ENCODE results near the gene ETV3. TPM values are rescaled to one million over a fixed set of nuclear protein-coding genes. Genes with fewer than 3 reads are reported as not detected.

Gene ETV3
- total and polyA plus RNA-seq, 10 of the 15 experiments (the other 5 are each of a cell fraction or from before 2014, with no cell fraction given): 1.7 to 13.8 (median 7.2) TPM

GRCh38 chr1:157087030-157087429 lies 51.2 kb downstream of the ETV3 start:
- DNase-seq (ENCODE audit: low read depth, low spot score) (no peak), FAIRE-seq (no peak), ATAC-seq (no peak)
- Histone ChIP-seq H2AFZ (ENCODE audit: control insufficient read depth, low read depth, low read length) (no peak overlapping the region), H3K27me3 (replicated peaks in 1 of 2; ENCODE audit: control insufficient read depth in 2 of 2, insufficient read depth in 2 of 2, low read length in 1 of 2) (no peaks in the 10 kb centered on the region; a peak in 1 of 4 replicates), H4K20me1 (ENCODE audit: control insufficient read depth, insufficient read depth) (no peaks in the 10 kb centered on the region), H3K36me3 (ENCODE audit: control insufficient read depth in 2 of 2, insufficient read depth in 2 of 2, low read length in 1 of 2) (no peaks in the 10 kb centered on the region), H3K4me3 (no peak overlapping the region), H3K9ac (ENCODE audit: control insufficient read depth, insufficient read depth, low read length) (no peak overlapping the region), H3K4me2 (ENCODE audit: control insufficient read depth, insufficient read depth) (no peak overlapping the region), H3K79me2 (ENCODE audit: control insufficient read depth, insufficient read depth, low read length) (no peaks in the 10 kb centered on the region), H3K9me3 (replicated peaks; ENCODE audit: control insufficient read depth, insufficient read depth, low read length) (no peaks in the 10 kb centered on the region), H3K4me1 (ENCODE audit: control insufficient read depth, insufficient read depth, low read length) (no peaks in the 10 kb centered on the region), H3K27ac (ENCODE audit: control insufficient read depth, insufficient read depth) (no peak overlapping the region)
- SMC1A ChIA-PET (ENCODE audit: uncharacterized antibody, unreplicated experiment): interaction anchor here (1.4 to 10.1 kb wide), 3 partner anchors 12 to 74 kb away, joined by 3 to 383 read pairs (median 6); no protein-coding TSS in a partner anchor
- in situ Hi-C loops (cut with MboI) (no loop called here), intact Hi-C loops (cut with micrococcal nuclease; ENCODE audit: unreplicated experiment) (no loop called here)
- BruUV-seq (replicated peaks): no TSS peak
- POLR2A ChIA-PET: interaction anchor here (0.6 kb wide), 1 partner anchor 211 kb away, joined by 3 read pairs; no protein-coding TSS in a partner anchor
- WGBS (ENCODE audit: insufficient coverage, insufficient replicate concordance, low lambda C conversion rate, missing lambda C conversion rate): 32% methylated on average over 5 of the region's 5 CpGs
- CTCF ChIA-PET: interaction anchor here (0.6 to 14.4 kb wide), 7 partner anchors 14 to 1074 kb away, joined by 3 to 715 read pairs (median 5); no protein-coding TSS in a partner anchor
- TF ChIP-seq KLF5 (IDR thresholded peaks at IDR 0.05; ENCODE audit: partially characterized antibody): no peak
- RAD21 ChIA-PET (ENCODE audit: unreplicated experiment): interaction anchor here (1.0 to 6.1 kb wide), 4 partner anchors 12 to 74 kb away, joined by 3 to 442 read pairs (median 7); no protein-coding TSS in a partner anchor

DNA sequence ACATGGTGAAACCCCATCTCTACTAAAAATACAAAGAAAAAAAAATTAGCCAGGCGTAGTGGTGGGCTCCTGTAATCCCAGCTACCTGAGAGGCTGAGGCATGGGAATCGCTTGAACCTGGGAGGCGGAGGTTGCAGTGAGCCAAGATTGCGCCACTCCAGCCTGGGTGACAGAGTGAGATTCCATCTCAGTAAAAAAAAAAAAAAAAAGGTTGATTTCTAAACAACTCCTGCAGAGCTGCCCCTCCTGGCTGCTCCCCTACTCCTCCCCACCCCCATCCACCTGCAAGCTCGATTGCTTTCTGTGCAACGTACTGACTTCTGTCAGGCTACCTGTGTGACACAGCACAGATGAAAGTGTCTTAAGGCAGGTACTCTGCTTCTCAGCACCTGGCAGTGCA lies 51.9 kb downstream of the ETV3 start:
- in situ Hi-C loops (cut with MboI): no loop called here
- CTCF ChIA-PET: interaction anchor here (3.7 to 14.4 kb wide), 3 partner anchors 13 to 68 kb away, joined by 17 to 715 read pairs (median 60); no protein-coding TSS in a partner anchor
- H2AFZ ChIP-seq (ENCODE audit: control insufficient read depth, low read depth, low read length): no peak overlapping the region
- intact Hi-C loops (cut with micrococcal nuclease; ENCODE audit: unreplicated experiment): no loop called here
- RAD21 ChIA-PET (ENCODE audit: unreplicated experiment): interaction anchor here (0.8 to 6.1 kb wide), 2 partner anchors 12 to 66 kb away, joined by 3 to 442 read pairs; no protein-coding TSS in a partner anchor
- BruUV-seq (replicated peaks): no TSS peak
- WGBS (ENCODE audit: insufficient coverage, insufficient replicate concordance, low lambda C conversion rate, missing lambda C conversion rate): 48% methylated on average over 6 of the region's 6 CpGs
- TF ChIP-seq RAD21 (IDR thresholded peaks at IDR 0.05; ENCODE audit: insufficient read depth, low read depth, low read length) (no peak), YBX1 (IDR thresholded peaks at IDR 0.05) (no peak), JUNB (IDR thresholded peaks at IDR 0.05) (no peak), GATAD2B (conservative IDR thresholded peaks at IDR 0.05; ENCODE audit: low read depth) (no peak), WRNIP1 (IDR thresholded peaks at IDR 0.05; ENCODE audit: borderline replicate concordance, low read depth, low read length) (no peak), POLR2AphosphoS5 (IDR thresholded peaks at IDR 0.05; ENCODE audit: low read length) (no peak), BHLHE40 (IDR thresholded peaks at IDR 0.05; ENCODE audit: borderline replicate concordance in 1 of 2, low read depth in 2 of 2, low read length in 1 of 2) (no peak), ESRRA (IDR thresholded peaks at IDR 0.05; ENCODE audit: low read length) (no peak), SMAD5 (IDR thresholded peaks at IDR 0.05; ENCODE audit: low read depth) (no peak), NFYA (IDR thresholded peaks at IDR 0.05; ENCODE audit: borderline replicate concordance, low read depth, low read length) (no peak), RAD51 (IDR thresholded peaks at IDR 0.05) (no peak), CHD4 (IDR thresholded peaks at IDR 0.05) (no peak), RELB (IDR thresholded peaks at IDR 0.05; ENCODE audit: low read depth) (no peak)
- SMC1A ChIA-PET (ENCODE audit: uncharacterized antibody, unreplicated experiment): interaction anchor here (0.7 to 10.1 kb wide), 3 partner anchors 66 to 75 kb away, joined by 3 to 383 read pairs (median 3); no protein-coding TSS in a partner anchor
- H3K4me3 ChIP-seq: no peak overlapping the region
- POLR2A ChIA-PET: interaction anchor here (0.5 kb wide), 1 partner anchor 73 kb away, joined by 3 read pairs; no protein-coding TSS in a partner anchor
- FAIRE-seq (no peak), DNase-seq (ENCODE audit: low read depth, low spot score) (no peak), ATAC-seq (no peak)
- H3K9me3 ChIP-seq (replicated peaks; ENCODE audit: control insufficient read depth, insufficient read depth, low read length): no peaks in the 10 kb centered on the region
- H3K9ac ChIP-seq (ENCODE audit: control insufficient read depth, insufficient read depth, low read length): no peak overlapping the region
- no peak overlapping the region for H3K27ac ChIP-seq (ENCODE audit: control insufficient read depth, insufficient read depth)
- no peaks in the 10 kb centered on the region; a peak in 1 of 4 replicates for H3K27me3 ChIP-seq (replicated peaks in 1 of 2; ENCODE audit: control insufficient read depth in 2 of 2, insufficient read depth in 2 of 2, low read length in 1 of 2)
- H3K79me2 ChIP-seq (ENCODE audit: control insufficient read depth, insufficient read depth, low read length): no peaks in the 10 kb centered on the region
- no peaks in the 10 kb centered on the region for H3K4me1 ChIP-seq (ENCODE audit: control insufficient read depth, insufficient read depth, low read length)
- no peaks in the 10 kb centered on the region for H4K20me1 ChIP-seq (ENCODE audit: control insufficient read depth, insufficient read depth)
- no peaks in the 10 kb centered on the region for H3K36me3 ChIP-seq (ENCODE audit: control insufficient read depth in 2 of 2, insufficient read depth in 2 of 2, low read length in 1 of 2)
- no peak overlapping the region for H3K4me2 ChIP-seq (ENCODE audit: control insufficient read depth, insufficient read depth)

Measured in GM12878 (cell line).